DLD1 (cell line): ENCODE data around the gene GPD2.
"Not testable (repeated sequence)": the region's sequence is repeated elsewhere in the genome, so short reads cannot be mapped to it uniquely, and the experiment has no call there.

Experiments
- in situ Hi-C: cut with HindIII; loops from 2 replicates; pipeline ENCODE4 v1.10.0; 2017; ENCODE audit warnings: low sequenced_read_pairs

The GPD2 gene

DNA sequence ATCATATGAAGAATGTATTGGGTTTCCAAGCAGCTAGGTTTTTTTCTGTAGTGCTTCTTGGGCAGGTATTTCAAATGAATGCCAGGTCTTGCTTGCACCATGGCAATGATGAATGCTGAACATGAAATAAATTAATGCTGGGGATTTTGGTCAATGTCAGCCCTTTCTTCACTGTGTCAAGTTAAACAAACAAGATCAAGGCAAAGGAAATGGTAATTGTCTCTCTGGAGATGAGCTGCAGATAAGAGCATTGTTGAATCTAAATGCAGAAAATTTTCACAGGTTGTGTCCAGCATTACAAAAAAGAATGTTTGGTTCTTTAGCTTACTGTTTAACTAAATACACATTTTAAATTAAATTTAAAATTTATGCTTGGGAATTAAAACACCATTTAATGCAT lies 144.3 kb downstream of the GPD2 start:
- in situ Hi-C loops: no loop called here

DNA sequence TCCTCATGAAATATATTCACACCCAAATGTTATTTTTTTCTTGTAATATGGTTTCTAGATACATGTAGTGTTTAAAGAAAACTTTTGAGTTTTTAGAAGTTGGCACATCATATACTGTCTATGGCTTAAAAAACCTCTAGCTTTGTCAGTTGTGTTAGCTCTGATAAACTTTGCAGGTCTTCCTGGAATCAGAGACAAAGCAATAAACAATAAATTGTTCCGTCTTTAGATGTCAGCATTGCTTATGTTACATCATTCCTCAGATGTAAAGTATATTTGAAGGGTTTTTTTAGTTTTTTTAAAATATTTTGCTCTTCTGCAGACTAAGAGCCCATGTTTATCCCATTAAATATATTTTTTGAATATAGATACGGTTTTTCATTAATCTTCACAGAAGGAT lies 145.1 kb downstream of the GPD2 start:
- in situ Hi-C loops: no loop called here

DNA sequence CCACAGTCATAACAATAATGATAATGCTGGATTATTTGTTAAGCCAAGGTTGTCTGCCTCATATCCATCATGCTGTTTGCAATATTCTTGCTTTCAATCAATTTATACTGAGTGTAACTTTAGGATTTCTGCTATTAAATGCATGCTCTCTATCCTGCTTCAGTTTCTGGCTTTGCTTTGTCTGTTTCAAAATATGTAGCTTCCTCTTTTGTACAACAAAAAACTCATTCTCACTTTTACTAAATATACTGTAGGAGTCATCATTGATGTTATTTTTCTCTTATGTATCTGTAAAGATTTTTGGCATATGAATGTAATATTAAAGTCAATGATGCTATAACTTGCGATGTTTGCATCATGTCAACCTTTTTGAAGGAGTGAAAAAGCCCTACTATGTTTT lies 149.3 kb downstream of the GPD2 start:
- in situ Hi-C loops: no loop called here

DNA sequence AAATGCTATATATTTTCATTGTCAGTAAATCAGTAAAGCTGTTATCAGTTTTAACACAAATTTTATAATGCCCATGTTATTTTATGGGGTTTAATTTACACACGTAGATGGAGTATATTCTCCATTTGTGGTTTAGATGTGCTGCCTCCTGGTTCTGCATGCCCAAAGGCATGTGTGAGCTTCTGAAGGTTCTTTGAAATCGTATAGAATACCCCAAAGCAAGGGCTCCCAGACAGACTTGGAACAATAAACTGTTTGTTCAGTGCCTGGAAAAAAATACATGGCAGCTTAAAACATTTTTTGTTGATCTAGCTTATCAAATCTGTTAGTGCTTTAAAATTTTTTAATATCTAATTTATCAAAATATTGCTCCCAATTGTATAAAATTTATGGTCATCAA lies 150.4 kb downstream of the GPD2 start:
- in situ Hi-C loops: no loop called here

DNA sequence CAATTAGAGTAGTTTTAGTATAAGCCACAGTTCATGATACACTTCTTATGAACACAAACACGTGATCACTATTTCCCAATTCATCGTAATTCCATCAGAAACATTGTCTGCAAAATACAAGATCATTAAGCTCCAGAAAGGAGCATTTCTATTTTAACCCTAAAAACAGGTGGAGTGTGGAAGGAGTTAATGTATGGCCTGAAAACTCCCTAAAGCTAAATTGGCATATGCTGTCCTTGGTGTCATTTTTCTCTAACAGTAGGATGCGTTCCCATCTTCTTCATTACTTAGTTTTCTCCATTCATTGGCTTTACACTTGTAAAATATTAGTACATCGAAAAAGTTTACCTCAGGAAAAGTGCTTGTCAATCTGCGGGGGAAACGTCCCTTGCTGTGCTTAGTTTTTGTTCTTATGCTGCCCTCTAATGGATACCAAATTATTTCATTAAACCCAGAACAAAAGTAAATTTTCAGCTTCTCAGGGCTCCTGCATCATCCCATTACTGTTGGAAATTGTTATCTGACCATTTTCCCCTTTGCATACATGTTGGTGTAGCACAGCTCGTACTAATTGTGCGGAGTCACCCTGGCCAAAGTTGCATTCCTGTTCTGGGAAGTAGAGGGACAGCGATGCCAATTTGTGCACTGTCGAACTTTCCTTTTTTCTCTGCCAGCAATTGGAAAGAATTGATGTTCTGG lies 153.4 kb downstream of the GPD2 start:
- in situ Hi-C loops: no loop called here

DNA sequence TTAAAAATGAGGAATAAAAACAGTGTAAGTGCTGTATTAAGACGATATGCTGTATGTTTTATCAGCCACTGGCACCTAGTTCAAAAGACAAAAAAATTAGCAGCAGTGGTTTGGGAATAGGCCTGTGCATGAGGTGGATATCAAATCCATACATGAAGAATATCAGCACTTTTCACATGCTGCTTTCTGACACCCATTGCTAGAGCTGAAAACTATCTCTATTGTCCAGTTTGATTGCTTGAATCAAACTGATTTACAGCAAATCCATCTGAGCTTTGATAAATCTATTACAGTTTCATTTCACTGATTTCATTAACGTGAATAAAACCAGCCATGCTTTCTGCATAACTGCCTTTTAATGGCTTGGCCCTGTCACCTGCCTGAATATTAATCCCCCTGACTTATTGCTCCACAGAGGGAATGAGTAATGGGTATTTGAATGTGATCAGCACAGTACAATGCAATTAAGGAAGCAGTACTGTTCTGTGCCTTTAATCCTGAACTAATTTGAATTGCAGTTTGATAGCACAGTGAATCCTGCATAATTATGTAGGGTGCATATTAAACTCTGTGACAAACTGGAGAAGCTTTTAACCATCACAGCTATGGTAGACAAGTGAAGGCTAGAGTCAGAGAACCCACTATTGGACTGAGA lies 154.0 kb downstream of the GPD2 start:
- in situ Hi-C loops: no loop called here

DNA sequence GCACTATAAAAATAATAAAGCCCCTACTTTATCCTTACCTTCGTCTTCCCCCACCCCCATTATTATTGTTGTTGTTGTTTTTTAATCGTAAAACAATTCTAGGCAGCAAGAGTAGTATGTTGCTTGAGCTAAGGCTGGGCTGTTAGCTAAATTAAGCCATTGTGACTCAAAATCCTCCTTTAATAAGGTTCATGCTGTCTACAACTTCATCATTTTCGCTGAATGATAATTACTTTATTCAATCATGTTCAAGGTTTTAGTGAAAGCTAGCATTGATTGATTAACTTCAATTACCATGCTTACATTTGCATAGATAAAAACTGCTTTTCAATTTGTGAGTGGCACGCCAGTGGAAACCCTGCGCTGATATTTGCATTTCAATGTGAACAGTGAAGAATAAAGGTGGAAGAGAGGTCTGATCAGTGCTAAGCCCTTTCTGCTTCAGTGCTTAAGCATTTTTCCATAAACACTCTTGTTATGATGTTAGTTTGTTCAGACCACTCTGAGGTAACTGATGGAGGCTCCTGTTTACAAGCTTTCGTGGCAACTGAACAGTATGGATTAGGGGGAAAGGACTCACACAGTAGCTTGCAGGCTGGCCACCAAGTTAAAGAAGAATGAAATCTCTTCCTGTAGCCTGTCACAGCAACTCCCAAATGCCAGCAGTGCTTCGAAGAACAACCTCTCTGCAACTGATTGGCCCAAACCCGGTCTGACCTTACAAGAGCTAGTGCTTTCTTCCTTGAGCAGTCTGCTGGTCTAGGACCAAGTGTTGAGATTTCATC lies 156.8 kb downstream of the GPD2 start:
- in situ Hi-C loops: no loop called here

DNA sequence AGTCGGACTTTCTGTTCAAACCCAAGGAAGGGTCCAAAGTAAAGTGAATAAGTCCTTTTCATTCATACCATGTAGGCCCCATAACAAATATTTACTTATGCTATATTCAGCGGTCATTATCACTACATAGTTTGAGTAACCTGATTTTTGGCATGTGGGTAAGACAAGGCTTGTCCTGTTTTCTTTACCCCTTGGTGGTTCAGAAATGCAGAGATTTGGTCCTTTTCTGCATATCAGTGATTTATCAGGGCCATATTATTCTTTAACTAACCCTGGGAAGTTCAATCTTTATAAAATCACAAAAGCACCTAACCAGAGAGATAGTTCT lies 157.4 kb downstream of the GPD2 start:
- in situ Hi-C loops: no loop called here

DNA sequence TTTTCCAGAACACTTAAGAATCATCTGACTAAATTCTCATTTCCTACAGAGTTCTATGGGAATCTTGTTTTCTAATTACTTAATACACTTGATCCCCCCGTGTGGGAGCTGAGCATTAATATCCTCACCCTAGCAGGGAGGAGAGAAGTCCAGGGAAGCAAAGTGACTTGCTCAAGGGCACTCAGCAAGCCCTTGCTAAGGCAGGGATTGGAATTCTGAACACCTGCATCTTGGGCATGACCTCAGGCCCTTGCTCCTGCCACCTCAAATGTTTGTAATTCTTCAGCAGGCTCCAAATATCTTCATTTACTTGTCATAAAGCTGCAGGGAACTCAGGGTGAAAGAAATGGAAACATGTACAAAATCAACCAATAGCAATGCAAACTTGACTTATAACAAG lies 162.4 kb downstream of the GPD2 start:
- in situ Hi-C loops: loop anchor here (5.0 kb wide), 1 partner anchor 34 kb away; no protein-coding TSS in a partner anchor

DNA sequence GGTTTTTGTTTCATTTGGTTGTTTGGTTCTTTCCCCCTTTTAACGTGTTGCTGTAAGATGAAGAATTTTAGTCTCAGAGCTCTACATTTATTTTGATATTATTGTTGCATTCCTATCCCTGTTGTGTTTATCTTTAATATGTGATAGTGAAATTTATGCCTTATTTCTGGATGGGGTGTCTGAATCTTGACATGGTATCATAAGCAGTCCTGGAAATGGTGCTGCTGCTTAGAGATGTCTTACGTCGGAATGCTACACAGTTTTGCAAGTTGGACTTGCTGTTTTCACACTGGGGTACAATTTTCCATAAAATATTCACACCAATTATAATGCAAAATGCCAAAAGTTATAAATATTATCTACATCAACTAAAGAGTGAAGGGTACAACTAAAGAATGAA lies 164.0 kb downstream of the GPD2 start:
- in situ Hi-C loops: no loop called here

DNA sequence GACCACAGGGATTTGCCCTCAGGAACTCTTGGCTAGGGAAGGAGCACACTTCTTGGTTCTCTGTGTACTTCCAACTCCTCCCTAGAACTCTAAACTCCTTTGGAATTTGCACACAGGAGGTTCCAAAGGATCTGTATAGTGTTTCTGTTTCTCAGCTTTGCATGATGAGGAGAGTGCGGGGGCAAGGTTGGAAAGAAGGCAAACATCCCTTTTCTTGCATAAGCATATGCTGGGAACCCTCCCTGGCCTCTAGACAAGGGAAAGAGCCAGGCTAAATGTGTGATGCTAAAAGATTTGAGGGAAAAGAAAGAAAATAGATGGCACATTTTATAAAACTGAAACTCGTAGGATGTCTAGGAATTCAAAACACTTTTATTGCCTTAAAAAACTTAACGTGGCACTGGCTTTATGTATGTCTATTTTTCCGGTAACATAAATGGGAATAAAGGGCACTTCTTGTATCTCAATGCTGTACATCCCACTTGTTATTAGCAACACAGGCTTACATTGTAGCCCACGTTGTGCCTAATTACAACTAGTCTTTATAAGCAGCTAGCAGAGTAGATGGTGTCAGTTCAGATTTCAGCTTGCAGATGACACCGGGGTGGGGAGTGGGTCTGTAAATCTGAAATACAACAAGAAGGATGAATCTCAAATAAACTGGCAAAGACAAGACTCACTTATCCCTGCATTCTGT lies 165.8 kb downstream of the GPD2 start:
- in situ Hi-C loops: no loop called here

DNA sequence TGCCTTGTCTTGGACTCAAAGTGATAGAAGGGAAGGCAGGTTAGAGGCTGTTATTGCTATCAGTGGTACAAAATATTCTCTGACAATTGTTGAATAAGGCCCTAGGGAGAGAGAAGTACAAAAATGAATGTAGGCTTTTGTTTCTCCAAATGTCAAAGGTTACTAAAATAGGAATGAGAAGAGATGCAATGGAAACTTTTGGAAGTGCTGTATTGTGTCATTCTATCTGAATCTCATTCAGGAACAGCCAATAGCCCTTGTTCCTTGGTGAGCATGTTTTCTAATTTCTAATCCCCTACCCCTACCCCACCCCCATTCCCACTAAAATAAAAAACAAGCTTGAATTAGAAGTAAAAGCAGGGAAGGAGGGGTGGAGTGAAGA lies 166.4 kb downstream of the GPD2 start:
- in situ Hi-C loops: no loop called here

DNA sequence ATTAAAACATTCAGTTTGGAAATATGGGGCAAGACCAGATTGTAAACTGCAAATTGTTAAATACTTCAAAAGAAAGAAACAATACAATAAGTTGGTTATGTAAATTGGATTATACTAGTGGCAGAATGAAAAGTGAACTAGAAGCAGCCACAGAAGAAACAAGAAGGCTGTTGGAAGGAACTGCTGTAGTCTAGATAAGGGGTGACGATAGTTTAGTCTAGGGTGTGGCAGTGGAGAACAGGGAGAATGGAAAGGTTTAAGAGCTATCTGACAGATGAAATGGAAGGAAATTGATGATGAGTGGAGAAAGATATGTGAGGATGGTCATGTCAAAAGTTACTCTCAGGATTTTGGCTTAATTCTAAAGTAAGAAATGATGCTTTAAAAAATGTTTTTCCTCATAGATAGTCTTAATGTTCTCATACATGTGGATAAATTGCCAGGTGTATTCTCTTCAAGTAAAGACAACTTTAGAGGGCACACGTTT lies 179.7 kb downstream of the GPD2 start:
- in situ Hi-C loops: no loop called here

DNA sequence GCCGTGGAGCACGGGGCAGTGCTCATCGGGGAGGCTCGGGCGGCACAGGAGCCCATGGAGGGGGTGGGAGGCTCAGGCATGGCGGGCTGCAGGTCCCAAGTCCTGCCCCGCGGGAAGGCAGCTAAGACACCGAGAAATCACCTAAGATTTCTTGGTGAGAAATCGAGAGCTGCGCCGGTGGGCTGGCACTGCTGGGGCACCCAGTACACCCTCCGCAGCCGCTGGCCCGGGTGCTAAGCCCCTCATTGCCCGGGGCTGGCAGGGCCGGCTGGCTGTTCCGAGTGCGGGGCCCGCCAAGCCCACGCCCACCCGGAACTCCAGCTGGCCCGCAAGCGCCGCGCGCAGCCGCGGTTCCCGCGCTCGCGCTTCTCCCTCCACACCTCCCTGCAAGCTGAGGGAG lies 181.9 kb downstream of the GPD2 start:
- in situ Hi-C loops: not testable (repeated sequence)

DNA sequence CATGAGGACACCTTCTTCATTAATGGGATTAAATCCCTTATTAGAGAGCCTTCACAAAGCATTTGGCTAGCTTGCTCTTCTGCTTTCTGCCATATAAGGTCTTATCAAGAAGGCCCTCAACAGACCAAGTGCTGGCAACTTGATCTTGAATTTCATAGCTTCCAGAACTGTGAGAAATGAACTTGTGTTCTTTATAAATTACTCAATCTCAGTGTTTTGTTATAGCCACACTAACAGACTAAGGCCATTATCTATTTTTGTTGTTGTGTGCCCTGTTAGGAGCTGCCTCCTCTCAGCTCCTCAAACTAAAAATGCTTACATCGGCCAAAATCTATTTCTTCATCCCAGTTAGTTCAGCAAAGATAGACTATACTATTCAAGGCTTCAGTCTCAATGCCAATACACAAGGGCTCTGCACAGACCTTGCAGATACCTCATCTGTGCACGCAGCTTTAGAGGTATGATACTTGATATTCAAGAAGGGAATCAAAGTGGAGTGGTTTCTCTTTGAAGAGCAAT lies 182.9 kb downstream of the GPD2 start:
- in situ Hi-C loops: no loop called here

DNA sequence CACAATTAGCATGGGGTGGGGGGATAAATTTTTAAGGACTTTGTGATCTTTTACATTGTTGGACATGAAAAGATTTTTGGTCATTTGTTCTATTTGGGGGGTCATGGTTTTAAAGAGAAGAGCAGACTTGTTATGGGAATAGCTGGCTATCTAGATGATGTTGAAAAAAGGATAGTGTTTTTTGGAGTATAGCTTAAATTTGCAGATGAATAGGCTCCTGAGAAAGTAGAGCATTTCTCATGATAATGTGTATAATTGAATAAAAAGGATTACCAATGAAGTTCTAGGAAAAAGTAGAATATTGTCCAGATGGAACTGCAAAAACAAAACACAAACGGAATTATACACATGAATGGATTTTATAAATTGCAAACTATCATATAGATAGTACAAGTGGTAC lies 186.3 kb downstream of the GPD2 start:
- in situ Hi-C loops: no loop called here

DNA sequence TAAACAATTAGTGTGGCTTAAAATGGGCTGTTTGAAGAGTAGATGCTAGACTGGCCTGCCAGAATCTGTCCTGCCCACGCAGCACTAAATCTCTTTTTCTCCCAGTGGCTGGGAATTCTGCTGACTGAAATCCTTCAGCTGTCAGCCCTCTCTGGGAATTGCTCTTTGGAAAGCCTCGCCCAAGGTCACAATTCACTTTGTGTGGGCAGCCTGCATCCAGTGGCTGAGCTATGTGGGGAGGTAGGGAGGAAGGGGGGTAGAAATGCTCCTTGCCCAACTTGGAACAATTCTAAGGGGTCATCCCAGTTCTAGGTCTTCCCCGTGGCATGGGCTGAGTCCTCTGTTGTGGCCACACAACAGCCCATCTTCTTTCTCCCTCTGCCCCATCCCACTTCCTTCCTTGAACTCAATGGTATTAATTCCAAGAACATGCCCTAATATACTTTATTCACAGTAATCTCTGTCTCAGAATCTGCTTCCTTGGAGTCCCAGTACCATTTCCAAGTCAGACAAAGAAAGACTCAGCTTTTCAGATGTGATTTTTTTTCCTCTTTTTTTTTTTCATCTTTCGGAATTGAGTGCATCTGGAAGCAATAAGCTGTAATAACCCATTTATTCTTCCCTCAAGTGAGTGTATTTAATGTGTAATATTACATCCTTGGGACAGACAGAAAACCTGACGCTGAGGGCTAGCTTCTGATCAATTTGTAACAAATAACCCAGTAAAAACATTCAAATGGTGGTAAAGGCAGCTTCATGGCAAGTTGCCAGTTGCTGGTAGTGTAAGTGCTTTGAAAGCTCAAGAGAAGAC lies 189.4 kb downstream of the GPD2 start:
- in situ Hi-C loops: no loop called here

DNA sequence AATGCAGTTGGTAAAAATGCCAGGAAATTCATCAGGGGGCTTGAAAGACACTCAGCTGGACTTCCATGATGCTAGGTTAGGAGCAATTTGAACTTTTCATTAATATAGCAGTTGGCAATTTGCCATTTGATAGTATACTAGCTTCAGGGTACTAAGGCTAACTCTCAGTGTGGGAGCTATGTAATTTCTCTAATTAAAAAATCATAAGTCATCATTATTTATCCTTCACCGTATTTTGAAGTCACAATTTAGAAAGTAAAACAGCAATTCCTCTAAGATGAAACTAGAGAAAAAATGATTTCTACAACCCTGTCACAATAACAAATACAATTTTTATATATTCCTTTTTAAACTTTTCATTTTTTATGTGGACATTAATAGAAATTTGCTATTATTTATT lies 190.8 kb downstream of the GPD2 start:
- in situ Hi-C loops: no loop called here

DNA sequence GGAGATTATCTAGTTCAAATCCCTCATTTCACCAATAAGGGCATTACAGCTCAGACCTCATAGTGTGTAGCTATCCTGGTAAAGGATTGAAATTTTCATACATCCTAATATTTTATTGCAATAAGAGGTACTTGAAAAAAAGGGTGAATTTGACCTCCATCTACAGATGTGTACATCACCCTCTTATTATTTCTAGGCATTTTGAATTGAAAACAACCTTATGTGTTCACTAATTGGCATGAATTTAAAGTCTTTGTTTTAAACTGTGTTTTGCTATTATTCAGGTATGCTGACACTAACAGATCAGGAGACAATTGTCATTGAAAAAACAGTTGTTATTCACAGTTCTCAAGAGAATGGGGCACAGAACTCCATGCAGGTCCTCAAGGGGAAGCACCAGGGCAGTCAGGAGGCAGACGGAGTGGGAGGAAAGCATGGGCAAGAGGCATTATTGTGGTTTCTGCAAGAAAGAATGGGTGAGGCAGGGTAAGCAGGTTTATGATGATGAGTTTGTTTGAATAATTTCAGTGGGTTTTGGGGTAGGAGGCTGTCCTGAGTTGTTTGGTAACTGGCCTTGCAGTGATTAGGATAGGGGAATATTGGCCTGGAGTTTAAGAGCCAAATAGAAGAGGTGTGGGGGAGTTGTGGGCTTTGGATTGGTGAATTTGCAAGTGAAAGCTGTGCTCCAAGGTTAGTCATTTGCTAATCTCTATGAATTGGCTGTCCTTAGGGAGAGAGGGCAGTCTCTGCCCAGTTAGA lies 194.6 kb downstream of the GPD2 start:
- in situ Hi-C loops: loop anchor here (5.0 kb wide), 1 partner anchor 33 kb away; no protein-coding TSS in a partner anchor

DNA sequence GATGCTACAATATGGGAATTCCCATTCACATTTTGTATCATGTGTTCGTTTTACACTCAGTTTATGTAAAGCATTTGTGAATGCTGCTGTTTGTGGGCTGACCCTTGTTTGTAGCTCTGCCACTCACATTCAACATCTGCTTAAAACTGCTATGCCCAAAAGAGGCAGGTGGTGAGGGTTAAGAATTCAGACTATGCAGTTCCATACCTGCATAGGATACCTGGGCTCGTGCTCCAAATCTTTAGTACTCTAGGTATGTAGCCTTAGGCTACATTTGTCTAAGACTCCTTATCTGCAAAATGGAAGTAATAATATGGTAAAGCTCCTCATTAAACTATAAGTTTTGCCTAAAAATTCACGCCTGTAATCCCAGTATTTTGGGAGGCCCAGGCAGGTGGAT lies 199.5 kb downstream of the GPD2 start:
- in situ Hi-C loops: no loop called here
